ENCODE measurements around the gene HYAL3.

DNA sequence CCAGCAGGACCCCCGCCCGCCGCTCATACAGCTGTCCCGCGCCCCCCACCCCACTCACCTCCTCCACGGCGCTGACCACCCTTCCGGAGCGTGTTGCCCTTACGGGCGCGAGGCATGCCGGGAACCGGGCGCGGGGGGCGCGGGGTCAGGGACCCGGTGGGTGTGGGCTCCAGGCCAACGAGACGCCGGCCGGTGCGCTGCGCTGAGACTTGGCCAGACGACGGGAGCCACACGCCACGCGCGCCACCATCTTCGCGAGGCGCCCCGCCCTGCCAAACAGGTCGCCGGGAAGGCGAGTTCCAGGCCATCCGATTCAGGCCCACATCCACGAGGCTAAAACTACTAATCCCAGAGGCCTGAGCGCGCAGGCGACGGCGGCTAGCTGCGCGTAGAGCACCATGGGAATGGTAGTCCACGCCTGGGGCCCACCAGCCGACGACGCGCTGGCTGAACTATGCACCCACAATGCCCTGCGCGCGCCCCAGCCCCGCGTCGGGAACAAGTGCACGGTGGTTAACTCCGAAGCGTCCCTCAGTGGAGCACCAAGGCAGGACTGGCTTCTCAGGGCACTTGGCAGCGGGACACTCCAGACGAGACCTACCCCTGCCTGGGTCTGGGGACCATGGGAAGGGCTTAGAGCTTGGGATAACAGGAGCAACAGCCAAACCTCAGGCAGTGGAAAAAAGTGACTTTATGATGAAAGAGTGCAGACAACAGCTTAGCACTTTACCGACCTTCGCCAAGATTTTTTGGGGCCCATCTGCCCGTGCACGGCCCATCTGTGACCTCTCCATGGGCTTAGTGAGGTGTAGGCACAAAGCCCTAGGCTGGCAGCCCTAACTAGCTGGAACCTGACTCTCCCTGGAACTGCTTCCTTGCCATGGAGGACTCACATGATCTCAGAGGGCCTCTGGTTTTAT, 6.8 kb downstream of the HYAL3 start, which contains the start of gene IFRD2:
- TF ChIP-seq, protein P1, sequence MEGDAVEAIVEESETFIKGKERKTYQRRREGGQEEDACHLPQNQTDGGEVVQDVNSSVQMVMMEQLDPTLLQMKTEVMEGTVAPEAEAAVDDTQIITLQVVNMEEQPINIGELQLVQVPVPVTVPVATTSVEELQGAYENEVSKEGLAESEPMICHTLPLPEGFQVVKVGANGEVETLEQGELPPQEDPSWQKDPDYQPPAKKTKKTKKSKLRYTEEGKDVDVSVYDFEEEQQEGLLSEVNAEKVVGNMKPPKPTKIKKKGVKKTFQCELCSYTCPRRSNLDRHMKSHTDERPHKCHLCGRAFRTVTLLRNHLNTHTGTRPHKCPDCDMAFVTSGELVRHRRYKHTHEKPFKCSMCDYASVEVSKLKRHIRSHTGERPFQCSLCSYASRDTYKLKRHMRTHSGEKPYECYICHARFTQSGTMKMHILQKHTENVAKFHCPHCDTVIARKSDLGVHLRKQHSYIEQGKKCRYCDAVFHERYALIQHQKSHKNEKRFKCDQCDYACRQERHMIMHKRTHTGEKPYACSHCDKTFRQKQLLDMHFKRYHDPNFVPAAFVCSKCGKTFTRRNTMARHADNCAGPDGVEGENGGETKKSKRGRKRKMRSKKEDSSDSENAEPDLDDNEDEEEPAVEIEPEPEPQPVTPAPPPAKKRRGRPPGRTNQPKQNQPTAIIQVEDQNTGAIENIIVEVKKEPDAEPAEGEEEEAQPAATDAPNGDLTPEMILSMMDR (IDR thresholded peaks at IDR 0.05; ENCODE audit: insufficient read depth, low read depth, low read length): no peak
- TF ChIP-seq EZH2 (IDR thresholded peaks at IDR 0.05; ENCODE audit: insufficient read depth, low read length): no peak

All from astrocyte (in vitro differentiated cells and primary cell).